ENCODE results near the gene PKN3. TPM values are rescaled to one million over a fixed set of nuclear protein-coding genes. Genes with fewer than 3 reads are reported as not detected.
"Not testable (repeated sequence)": the region's sequence is repeated elsewhere in the genome, so short reads cannot be mapped to it uniquely, and the experiment has no call there.

Gene PKN3
- total RNA-seq, result 1 to 10 TPM; 4.7 to 8.7 (median 7.4) TPM
- 6.5 TPM for polyA plus RNA-seq
- long read RNA-seq, donor 1, partial matches to known transcripts, result 4 of 26 reads
- long read RNA-seq, donor 1, other reads (novel, unspliced or antisense), result 21 of 26 reads
- long read RNA-seq, donor 2, transcript PKN3-201 (22 exons, 3,375 nt), result major isoform, 6 of 11 reads
- long read RNA-seq, donor 2, partial matches to known transcripts, result 2 of 11 reads
- long read RNA-seq, donor 2, other reads (novel, unspliced or antisense), result 3 of 11 reads
- long read RNA-seq, donor 3, partial matches to known transcripts, result 3 of 10 reads
- long read RNA-seq, donor 3, other reads (novel, unspliced or antisense), result 6 of 10 reads
- long read RNA-seq, donor 4, partial matches to known transcripts, result 2 of 11 reads
- long read RNA-seq, donor 4, other reads (novel, unspliced or antisense), result 6 of 11 reads

DNA sequence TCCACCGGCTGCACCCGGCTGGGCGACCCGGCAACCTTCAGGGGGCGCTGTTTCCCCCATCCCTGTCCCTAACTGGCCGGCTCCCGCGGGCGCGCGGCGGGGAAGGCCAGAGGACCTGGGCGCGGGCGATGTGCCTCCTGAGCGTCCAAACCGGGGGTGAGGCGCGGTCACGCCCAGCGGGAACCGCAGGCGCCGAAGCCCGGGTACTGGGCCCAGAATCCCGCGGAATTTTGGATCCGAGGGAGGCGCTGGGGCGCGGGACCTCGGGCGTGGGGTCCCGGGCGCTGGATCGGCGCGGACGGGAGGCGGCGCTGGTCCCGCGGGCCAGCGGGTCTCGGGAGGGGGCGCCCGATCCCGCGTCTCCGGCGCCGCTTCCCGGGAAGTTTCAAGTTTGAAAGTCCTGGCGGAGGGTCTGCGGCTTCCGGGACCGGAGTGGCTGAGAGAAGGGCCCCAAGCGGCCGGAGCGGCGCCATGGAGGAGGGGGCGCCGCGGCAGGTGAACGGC is at the start of gene PKN3:
PKN3 (plus strand) TSS at position 59 of the 504 bp plus-strand sequence; CDS start at position 472, 413 bp downstream.
- intact Hi-C loops (cut with DNase I), result no loop called here
- Histone ChIP-seq H3K9me3 (ENCODE audit: control insufficient read depth, low read length) (no peaks in the 10 kb centered on the region), H3K4me1 (ENCODE audit: control insufficient read depth, insufficient read depth, low read length) (no peaks in the 10 kb centered on the region), H3K4me3 (ENCODE audit: low read length) (peak within 1 kb of the TSS; percentile 75), H3K27ac (ENCODE audit: low read length) (peak within 1 kb of the TSS; percentile 77), H3K27me3 (ENCODE audit: control insufficient read depth, insufficient read depth) (no peaks in the 10 kb centered on the region)
- DNase-seq, result peak; percentile 90 to 95 (median 95)
- under 1% methylated on average over 65 of the region's 65 CpGs for WGBS
- peak; percentile 63 to 84 for ATAC-seq

- 95% methylated on average over 8 of the region's 8 CpGs for WGBS
- intact Hi-C loops (cut with DNase I), result no loop called here
- no peak overlapping the region for H3K27ac ChIP-seq (ENCODE audit: low read length)
- H3K4me1 ChIP-seq (ENCODE audit: control insufficient read depth, insufficient read depth, low read length), result peaks cover 2% of the 10 kb centered on the region
- no peak overlapping the region for H3K4me3 ChIP-seq (ENCODE audit: low read length)
- ATAC-seq (no peak), DNase-seq (peak in 2 of 3 donors; percentile 1 to 27)
- H3K27me3 ChIP-seq (ENCODE audit: control insufficient read depth, insufficient read depth), result no peaks in the 10 kb centered on the region
- no peaks in the 10 kb centered on the region for H3K9me3 ChIP-seq (ENCODE audit: control insufficient read depth, low read length)
Observed at GRCh38 chr9:128653908-128654307, 48.4 kb upstream of the PKN3 start.

DNA sequence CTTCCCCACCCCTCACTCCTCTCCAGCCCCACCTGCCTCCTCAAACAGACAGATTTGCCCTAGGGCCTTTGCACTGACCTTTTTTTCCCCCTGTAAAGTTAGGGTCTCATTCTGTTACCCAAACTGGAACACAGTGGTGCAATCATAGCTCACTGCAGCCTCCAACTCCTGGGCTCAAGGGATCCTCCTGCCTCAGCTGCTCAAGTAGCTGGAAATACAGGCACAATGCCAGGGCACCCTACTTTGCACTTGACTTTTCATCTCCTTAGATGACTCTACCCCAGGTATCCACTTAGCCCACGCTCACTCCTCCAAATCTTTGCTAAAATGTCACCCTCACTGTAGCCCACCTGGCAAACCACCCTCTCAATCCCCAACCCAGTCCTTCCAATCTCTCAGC is 47.8 kb upstream of the PKN3 start:
- WGBS, result 93% methylated on average over 1 of the region's 1 CpG
- intact Hi-C loops (cut with DNase I), result no loop called here
- ATAC-seq (no peak), DNase-seq (peak in 2 of 3 donors; percentile 3 to 6)
- H3K27me3 ChIP-seq (ENCODE audit: control insufficient read depth, insufficient read depth), result no peaks in the 10 kb centered on the region
- no peak overlapping the region for H3K27ac ChIP-seq (ENCODE audit: low read length)
- H3K4me1 ChIP-seq (ENCODE audit: control insufficient read depth, insufficient read depth, low read length), result peaks cover 2% of the 10 kb centered on the region
- H3K4me3 ChIP-seq (ENCODE audit: low read length), result no peak overlapping the region
- no peaks in the 10 kb centered on the region for H3K9me3 ChIP-seq (ENCODE audit: control insufficient read depth, low read length)

DNA sequence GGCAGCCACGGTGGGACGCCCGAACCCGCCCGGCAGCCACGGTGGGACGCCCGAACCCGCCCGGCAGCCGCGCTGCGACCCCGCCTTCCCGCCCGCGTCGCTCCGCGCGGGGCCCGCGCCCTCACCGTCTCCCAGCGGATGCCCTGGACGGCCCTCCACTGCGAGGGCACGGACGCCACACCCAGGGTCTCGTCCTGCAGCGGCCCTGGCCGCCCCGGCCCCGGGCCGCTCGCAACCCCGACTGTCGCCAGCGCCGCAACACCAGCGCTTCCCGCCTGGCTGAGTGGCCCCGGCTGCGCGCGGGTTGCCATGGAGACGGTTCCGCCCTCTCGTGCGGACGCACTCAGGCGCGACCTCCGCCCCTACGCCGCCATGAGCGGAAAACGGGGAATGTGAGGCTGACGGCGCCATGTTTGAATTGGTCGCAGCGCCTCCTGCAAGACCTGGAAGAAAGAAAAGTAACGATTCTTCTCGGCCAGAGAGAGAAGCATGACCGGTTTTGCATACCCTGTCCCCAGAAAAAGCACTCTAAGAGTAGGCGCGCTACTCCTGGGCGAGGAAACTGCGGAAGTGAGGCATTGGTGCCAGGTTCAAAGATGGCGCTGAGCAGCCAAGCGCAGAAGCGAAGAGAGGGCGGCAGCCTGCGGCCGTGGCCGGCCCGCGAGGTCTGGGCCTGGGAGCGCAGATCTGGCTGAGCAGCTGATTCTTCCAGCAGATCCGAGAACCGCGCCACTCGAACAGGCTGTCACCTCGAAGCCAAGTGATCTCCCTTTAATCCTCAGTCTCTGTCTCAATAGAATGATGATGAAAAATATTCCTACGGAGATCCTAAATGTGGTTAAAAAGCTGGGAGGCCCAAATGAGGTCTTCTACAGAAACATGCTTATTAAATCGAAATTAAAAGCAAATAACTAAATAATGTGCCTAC is 45.6 kb upstream of the PKN3 start, which contains the start of gene DYNC2I2:
DYNC2I2 (minus strand) TSS at position 432 of the 928 bp plus-strand sequence; CDS start at position 311, 121 bp downstream.
- ATAC-seq (peak; percentile 99), DNase-seq (peak; percentile 99)
- Histone ChIP-seq H3K27ac (ENCODE audit: low read length) (peak within 1 kb of the TSS; percentile 98), H3K4me3 (ENCODE audit: low read length) (peak within 1 kb of the TSS; percentile 87), H3K4me1 (ENCODE audit: control insufficient read depth, insufficient read depth, low read length) (peaks cover 2% of the 10 kb centered on the region), H3K9me3 (ENCODE audit: control insufficient read depth, low read length) (no peaks in the 10 kb centered on the region), H3K27me3 (ENCODE audit: control insufficient read depth, insufficient read depth) (no peaks in the 10 kb centered on the region)
- under 1% methylated on average over 86 of the region's 86 CpGs for WGBS
- intact Hi-C loops (cut with DNase I), result no loop called here

GRCh38 chr9:128657344-128657704 is 45.0 kb upstream of the PKN3 start:
- H3K4me3 ChIP-seq (ENCODE audit: low read length), result peak overlapping the region; percentile 87
- intact Hi-C loops (cut with DNase I), result no loop called here
- DNase-seq (peak in 1 of 3 donors; percentile 32), ATAC-seq (no peak)
- WGBS, result 97% methylated on average over 13 of the region's 13 CpGs
- no peak overlapping the region for H3K27ac ChIP-seq (ENCODE audit: low read length)
- no peaks in the 10 kb centered on the region for H3K27me3 ChIP-seq (ENCODE audit: control insufficient read depth, insufficient read depth)
- no peaks in the 10 kb centered on the region for H3K9me3 ChIP-seq (ENCODE audit: control insufficient read depth, low read length)
- peaks cover 2% of the 10 kb centered on the region for H3K4me1 ChIP-seq (ENCODE audit: control insufficient read depth, insufficient read depth, low read length)

DNA sequence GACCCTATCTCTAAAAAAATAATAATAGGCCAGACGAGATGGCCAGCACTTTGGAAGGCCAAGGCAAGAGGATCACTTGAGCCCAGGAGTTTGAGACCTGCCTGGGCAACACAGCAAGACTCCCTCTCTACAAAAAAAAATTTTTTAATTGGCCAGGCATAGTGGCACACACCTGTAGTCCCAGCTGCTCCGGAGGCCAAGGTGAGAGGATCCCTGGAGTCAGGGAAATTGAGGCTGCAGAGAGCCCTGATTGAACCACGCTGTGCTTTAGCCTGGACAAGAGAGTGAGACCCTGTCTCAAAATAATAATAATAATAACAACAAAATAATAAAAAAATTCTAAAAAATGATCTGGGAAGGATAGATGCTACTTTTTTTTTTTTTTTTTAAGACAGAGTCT is 44.5 kb upstream of the PKN3 start:
- no peak overlapping the region for H3K27ac ChIP-seq (ENCODE audit: low read length)
- intact Hi-C loops (cut with DNase I), result no loop called here
- ATAC-seq, result no peak
- no peaks in the 10 kb centered on the region for H3K27me3 ChIP-seq (ENCODE audit: control insufficient read depth, insufficient read depth)
- peaks cover 2% of the 10 kb centered on the region for H3K4me1 ChIP-seq (ENCODE audit: control insufficient read depth, insufficient read depth, low read length)
- peak in 1 of 3 donors; percentile 9 for DNase-seq
- no peaks in the 10 kb centered on the region for H3K9me3 ChIP-seq (ENCODE audit: control insufficient read depth, low read length)
- 98% methylated on average over 3 of the region's 3 CpGs for WGBS
- H3K4me3 ChIP-seq (ENCODE audit: low read length), result no peak overlapping the region

DNA sequence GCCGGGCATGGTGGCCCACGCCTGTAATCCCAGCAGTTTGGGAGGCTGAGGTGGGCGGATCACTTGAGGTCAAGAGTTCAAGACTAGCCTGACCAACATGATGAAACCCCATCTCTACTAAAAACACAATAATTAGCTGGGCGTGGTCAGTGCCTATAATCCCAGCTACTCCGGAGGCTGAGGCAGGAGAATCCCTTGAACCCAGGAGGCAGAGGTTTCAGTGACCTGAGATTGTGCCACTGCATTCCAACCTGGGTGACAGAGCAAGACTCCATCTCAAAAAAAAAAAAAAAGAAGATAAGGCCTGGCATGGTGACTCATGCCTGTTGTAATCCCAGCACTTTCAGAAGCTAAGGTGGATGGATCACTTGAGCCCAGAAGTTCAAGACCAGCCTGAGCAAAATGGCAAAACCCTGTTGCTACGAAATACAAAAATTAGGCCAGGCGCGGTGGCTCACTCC is 35.8 kb upstream of the PKN3 start:
- H3K4me3 ChIP-seq (ENCODE audit: low read length); H3K9me3 ChIP-seq (ENCODE audit: control insufficient read depth, low read length); H3K27me3 ChIP-seq (ENCODE audit: control insufficient read depth, insufficient read depth); intact Hi-C loops (cut with DNase I); H3K4me1 ChIP-seq (ENCODE audit: control insufficient read depth, insufficient read depth, low read length); H3K27ac ChIP-seq (ENCODE audit: low read length); DNase-seq; ATAC-seq: not testable (repeated sequence)
- WGBS, result 92% methylated on average over 8 of the region's 8 CpGs

GRCh38 chr9:128669786-128670185 is 32.5 kb upstream of the PKN3 start:
- no peak overlapping the region for H3K4me3 ChIP-seq (ENCODE audit: low read length)
- H3K27me3 ChIP-seq (ENCODE audit: control insufficient read depth, insufficient read depth), result no peaks in the 10 kb centered on the region
- H3K9me3 ChIP-seq (ENCODE audit: control insufficient read depth, low read length), result no peaks in the 10 kb centered on the region
- no peaks in the 10 kb centered on the region for H3K4me1 ChIP-seq (ENCODE audit: control insufficient read depth, insufficient read depth, low read length)
- H3K27ac ChIP-seq (ENCODE audit: low read length), result no peak overlapping the region
- WGBS, result 94% methylated on average over 6 of the region's 6 CpGs
- ATAC-seq (no peak), DNase-seq (no peak)
- intact Hi-C loops (cut with DNase I), result no loop called here

- Histone ChIP-seq H3K27ac (ENCODE audit: low read length) (no peak overlapping the region), H3K9me3 (ENCODE audit: control insufficient read depth, low read length) (no peaks in the 10 kb centered on the region), H3K4me3 (ENCODE audit: low read length) (no peak overlapping the region), H3K4me1 (ENCODE audit: control insufficient read depth, insufficient read depth, low read length) (no peaks in the 10 kb centered on the region), H3K27me3 (ENCODE audit: control insufficient read depth, insufficient read depth) (no peaks in the 10 kb centered on the region)
- WGBS, result 96% methylated on average over 4 of the region's 4 CpGs
- DNase-seq (no peak), ATAC-seq (no peak)
- intact Hi-C loops (cut with DNase I), result no loop called here
Observed at GRCh38 chr9:128675382-128675781, 26.9 kb upstream of the PKN3 start.

- WGBS, result 86% methylated on average over 10 of the region's 10 CpGs
Observed at GRCh38 chr9:128677794-128678193, 24.5 kb upstream of the PKN3 start.

More at GRCh38 chr9:128677794-128678193, 24.5 kb upstream of the PKN3 start:
- DNase-seq (no peak), ATAC-seq (no peak)
- H3K27ac ChIP-seq (ENCODE audit: low read length), result no peak overlapping the region
- no peaks in the 10 kb centered on the region for H3K9me3 ChIP-seq (ENCODE audit: control insufficient read depth, low read length)
- intact Hi-C loops (cut with DNase I), result no loop called here
- H3K4me1 ChIP-seq (ENCODE audit: control insufficient read depth, insufficient read depth, low read length), result no peaks in the 10 kb centered on the region
- H3K4me3 ChIP-seq (ENCODE audit: low read length), result no peak overlapping the region
- no peaks in the 10 kb centered on the region for H3K27me3 ChIP-seq (ENCODE audit: control insufficient read depth, insufficient read depth)
